GM19328 (cell line): Measurements from ENCODE around the gene A3GALT2.

Experiments
- ATAC-seq: cut with Tn5 transposase; IDR thresholded peaks from one replicate; pipeline ENCODE4 v1.9.1; 2021; ENCODE audit warnings: mild to moderate bottlenecking, moderate library complexity; ENCODE audit not compliant: unreplicated experiment

Gene A3GALT2

GRCh38 chr1:33320619-33321165 lies at the start of gene A3GALT2:
Gene A3GALT2, minus strand, starts transcription at chr1:33321098. Its CDS starts 0 bp downstream, at chr1:33321098.
- ATAC-seq, result no peak

- no peak for ATAC-seq
Measured at GRCh38 chr1:33370301-33370700, 49.4 kb upstream of the A3GALT2 start.

- ATAC-seq, result no peak
Measured at GRCh38 chr1:33369764-33370163, 48.9 kb upstream of the A3GALT2 start.

- no peak for ATAC-seq
Measured at GRCh38 chr1:33369081-33369480, 48.2 kb upstream of the A3GALT2 start.

GRCh38 chr1:33368431-33368830 lies 47.5 kb upstream of the A3GALT2 start:
- no peak for ATAC-seq

- ATAC-seq, result no peak
Measured at GRCh38 chr1:33367485-33368405, 46.8 kb upstream of the A3GALT2 start.

GRCh38 chr1:33366762-33367484 lies 46.0 kb upstream of the A3GALT2 start:
- ATAC-seq, result no peak

- ATAC-seq, result no peak
Measured at GRCh38 chr1:33365560-33365997, 44.7 kb upstream of the A3GALT2 start.

GRCh38 chr1:33364565-33364918 lies 43.6 kb upstream of the A3GALT2 start:
- ATAC-seq, result no peak

GRCh38 chr1:33363470-33363861 lies 42.6 kb upstream of the A3GALT2 start:
- no peak for ATAC-seq

GRCh38 chr1:33363021-33363420 lies 42.1 kb upstream of the A3GALT2 start:
- no peak for ATAC-seq

GRCh38 chr1:33361532-33362235 lies 40.8 kb upstream of the A3GALT2 start:
- ATAC-seq, result no peak

GRCh38 chr1:33360367-33360766 lies 39.5 kb upstream of the A3GALT2 start:
- ATAC-seq, result no peak

GRCh38 chr1:33359931-33360330 lies 39.0 kb upstream of the A3GALT2 start:
- ATAC-seq, result no peak

- no peak for ATAC-seq
Measured at GRCh38 chr1:33358795-33359503, 38.1 kb upstream of the A3GALT2 start.

- ATAC-seq, result no peak
Measured at GRCh38 chr1:33358114-33358794, 37.4 kb upstream of the A3GALT2 start.

- no peak for ATAC-seq
Measured at GRCh38 chr1:33357099-33357498, 36.2 kb upstream of the A3GALT2 start.

- no peak for ATAC-seq
Measured at GRCh38 chr1:33354707-33355316, 33.9 kb upstream of the A3GALT2 start.

GRCh38 chr1:33353531-33353930 lies 32.6 kb upstream of the A3GALT2 start:
- no peak for ATAC-seq

GRCh38 chr1:33351281-33351660 lies 30.4 kb upstream of the A3GALT2 start:
- ATAC-seq, result no peak
